PFSK-1 (cell line): ENCODE data around the gene FABP7.

ENCODE experiments used
- POLR2AphosphoS5 ChIP-seq: IDR thresholded peaks from 2 replicates; pipeline ENCODE4 v1.6.1; 2012; ENCODE audit warnings: low read depth, mild to moderate bottlenecking, control low read depth, low read length, moderate library complexity
- TF ChIP-seq, protein P1 (sequence below), 2 experiments: IDR thresholded peaks; 2 replicates each; pipeline versions ENCODE4 v1.6.1 to v1.8.0; 2011 to 2012; ENCODE audit warnings: low read depth in 2 of 2, low read length in 2 of 2, control low read depth in 1 of 2, inconsistent platforms in 1 of 2, mild to moderate bottlenecking in 1 of 2, moderate library complexity in 1 of 2; ENCODE audit not compliant: insufficient read depth in 1 of 2

- TF ChIP-seq, protein P1, sequence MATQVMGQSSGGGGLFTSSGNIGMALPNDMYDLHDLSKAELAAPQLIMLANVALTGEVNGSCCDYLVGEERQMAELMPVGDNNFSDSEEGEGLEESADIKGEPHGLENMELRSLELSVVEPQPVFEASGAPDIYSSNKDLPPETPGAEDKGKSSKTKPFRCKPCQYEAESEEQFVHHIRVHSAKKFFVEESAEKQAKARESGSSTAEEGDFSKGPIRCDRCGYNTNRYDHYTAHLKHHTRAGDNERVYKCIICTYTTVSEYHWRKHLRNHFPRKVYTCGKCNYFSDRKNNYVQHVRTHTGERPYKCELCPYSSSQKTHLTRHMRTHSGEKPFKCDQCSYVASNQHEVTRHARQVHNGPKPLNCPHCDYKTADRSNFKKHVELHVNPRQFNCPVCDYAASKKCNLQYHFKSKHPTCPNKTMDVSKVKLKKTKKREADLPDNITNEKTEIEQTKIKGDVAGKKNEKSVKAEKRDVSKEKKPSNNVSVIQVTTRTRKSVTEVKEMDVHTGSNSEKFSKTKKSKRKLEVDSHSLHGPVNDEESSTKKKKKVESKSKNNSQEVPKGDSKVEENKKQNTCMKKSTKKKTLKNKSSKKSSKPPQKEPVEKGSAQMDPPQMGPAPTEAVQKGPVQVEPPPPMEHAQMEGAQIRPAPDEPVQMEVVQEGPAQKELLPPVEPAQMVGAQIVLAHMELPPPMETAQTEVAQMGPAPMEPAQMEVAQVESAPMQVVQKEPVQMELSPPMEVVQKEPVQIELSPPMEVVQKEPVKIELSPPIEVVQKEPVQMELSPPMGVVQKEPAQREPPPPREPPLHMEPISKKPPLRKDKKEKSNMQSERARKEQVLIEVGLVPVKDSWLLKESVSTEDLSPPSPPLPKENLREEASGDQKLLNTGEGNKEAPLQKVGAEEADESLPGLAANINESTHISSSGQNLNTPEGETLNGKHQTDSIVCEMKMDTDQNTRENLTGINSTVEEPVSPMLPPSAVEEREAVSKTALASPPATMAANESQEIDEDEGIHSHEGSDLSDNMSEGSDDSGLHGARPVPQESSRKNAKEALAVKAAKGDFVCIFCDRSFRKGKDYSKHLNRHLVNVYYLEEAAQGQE (IDR thresholded peaks at IDR 0.05; ENCODE audit: insufficient read depth in 1 of 2, low read depth in 2 of 2, low read length in 2 of 2): no peak
- no peak for TF ChIP-seq POLR2AphosphoS5
Observed at GRCh38 chr6:122749451-122750050, 30.0 kb upstream of the FABP7 start.
